KMS-11 (cell line): ENCODE measurements around the gene PDE8B.

Experiments
- H2AFZ ChIP-seq: fragments of 200-600 bp; sonication (generic); 2 replicates; pipeline ENCODE4 v1.6.1; 2016; ENCODE audit warnings: antibody characterized with exemption, mixed run types, low read depth
- H3K27ac ChIP-seq: fragments of 200-600 bp; sonication (generic); 2 replicates; pipeline ENCODE4 v1.6.1; 2016; ENCODE audit warnings: mild to moderate bottlenecking, mixed run types
- H3K27me3 ChIP-seq: fragments of 200-600 bp; sonication (generic); 2 replicates; pipeline ENCODE4 v1.6.1; 2017; ENCODE audit warnings: mild to moderate bottlenecking, low read depth, mixed run types, moderate library complexity; ENCODE audit not compliant: insufficient read depth
- H3K36me3 ChIP-seq: fragments of 200-600 bp; sonication (generic); 2 replicates; pipeline ENCODE4 v1.6.1; 2017; ENCODE audit warnings: mild to moderate bottlenecking, mixed run types; ENCODE audit not compliant: insufficient read depth
- H3K4me1 ChIP-seq: fragments of 200-600 bp; sonication (generic); 2 replicates; pipeline ENCODE4 v1.6.1; 2016; ENCODE audit warnings: mild to moderate bottlenecking, low read depth, mixed run types; ENCODE audit not compliant: poor library complexity, severe bottlenecking
- H3K4me2 ChIP-seq: fragments of 200-600 bp; sonication (generic); 2 replicates; pipeline ENCODE4 v1.7.0; 2016; ENCODE audit warnings: mild to moderate bottlenecking, mixed run types
- H3K4me3 ChIP-seq: fragments of 200-600 bp; sonication (generic); IDR thresholded peaks from 2 replicates; pipeline ENCODE4 v1.6.1; 2017; ENCODE audit warnings: low read depth, low read length, mixed read lengths; ENCODE audit not compliant: insufficient read depth
- H3K79me2 ChIP-seq: fragments of 200-600 bp; sonication (generic); 2 replicates; pipeline ENCODE4 v1.6.1; 2016; ENCODE audit warnings: low read depth, mixed run types; ENCODE audit not compliant: insufficient read depth
- H3K9ac ChIP-seq: fragments of 200-600 bp; sonication (generic); 2 replicates; pipeline ENCODE4 v1.6.1; 2016; ENCODE audit warnings: mild to moderate bottlenecking, mixed run types
- H4K20me1 ChIP-seq: fragments of 200-600 bp; sonication (generic); 2 replicates; pipeline ENCODE4 v1.6.1; 2016; ENCODE audit warnings: mild to moderate bottlenecking, mixed run types; ENCODE audit not compliant: insufficient read depth
- TF ChIP-seq, protein P1 (sequence below): fragments of 200-600 bp; sonication (generic); conservative IDR thresholded peaks from 2 replicates; pipeline ENCODE4 v1.6.1; 2017; ENCODE audit warnings: low read depth, mild to moderate bottlenecking, antibody characterized with exemption, low read length, moderate library complexity, mixed read lengths

The PDE8B gene

DNA sequence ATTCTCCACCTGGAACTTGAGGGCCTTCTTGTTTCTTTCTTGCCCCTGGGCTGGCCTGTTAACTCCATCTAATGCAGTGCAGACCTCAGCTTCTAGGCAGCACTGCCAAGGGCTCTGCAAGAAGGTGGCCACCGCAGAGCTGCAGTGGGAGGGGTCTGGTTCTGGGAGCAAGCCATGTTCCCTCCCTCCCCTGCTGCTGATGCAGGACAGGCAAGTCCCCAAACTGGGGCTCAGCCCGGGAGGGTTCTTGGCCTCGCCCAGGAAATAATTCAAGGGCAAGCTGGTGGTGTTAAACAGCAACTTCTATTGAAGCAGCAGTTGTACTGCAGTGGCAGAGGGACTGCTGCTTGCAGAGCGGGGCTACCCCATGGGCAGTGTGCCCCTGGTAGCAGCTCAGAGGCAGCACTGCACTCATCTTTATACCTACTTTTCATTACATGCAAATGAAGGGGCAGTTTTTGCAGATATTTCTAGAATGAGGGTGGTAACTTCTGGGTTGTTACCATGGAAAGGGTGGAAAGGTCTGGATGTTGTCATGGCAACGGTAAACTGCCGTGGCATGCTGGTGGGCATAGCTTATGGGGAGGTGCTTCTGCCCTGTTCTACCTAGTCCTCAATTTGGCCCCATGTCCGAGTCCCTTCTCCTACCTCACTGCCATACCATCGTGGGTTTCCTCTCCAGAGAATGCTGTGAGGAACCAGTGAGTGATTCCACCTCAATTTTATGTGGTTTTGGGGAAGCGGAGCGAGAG, 199.6 kb downstream of the PDE8B start:
- Histone ChIP-seq H3K4me1 (peaks cover 9% of the 10 kb centered on the region), H3K36me3 (no peaks in the 10 kb centered on the region), H2AFZ (no peak overlapping the region), H3K4me2 (no peak overlapping the region), H4K20me1 (no peaks in the 10 kb centered on the region), H3K79me2 (no peaks in the 10 kb centered on the region), H3K4me3 (no peak overlapping the region), H3K9ac (no peak overlapping the region), H3K27ac (no peak overlapping the region), H3K27me3 (no peaks in the 10 kb centered on the region)
- TF ChIP-seq, protein P1, sequence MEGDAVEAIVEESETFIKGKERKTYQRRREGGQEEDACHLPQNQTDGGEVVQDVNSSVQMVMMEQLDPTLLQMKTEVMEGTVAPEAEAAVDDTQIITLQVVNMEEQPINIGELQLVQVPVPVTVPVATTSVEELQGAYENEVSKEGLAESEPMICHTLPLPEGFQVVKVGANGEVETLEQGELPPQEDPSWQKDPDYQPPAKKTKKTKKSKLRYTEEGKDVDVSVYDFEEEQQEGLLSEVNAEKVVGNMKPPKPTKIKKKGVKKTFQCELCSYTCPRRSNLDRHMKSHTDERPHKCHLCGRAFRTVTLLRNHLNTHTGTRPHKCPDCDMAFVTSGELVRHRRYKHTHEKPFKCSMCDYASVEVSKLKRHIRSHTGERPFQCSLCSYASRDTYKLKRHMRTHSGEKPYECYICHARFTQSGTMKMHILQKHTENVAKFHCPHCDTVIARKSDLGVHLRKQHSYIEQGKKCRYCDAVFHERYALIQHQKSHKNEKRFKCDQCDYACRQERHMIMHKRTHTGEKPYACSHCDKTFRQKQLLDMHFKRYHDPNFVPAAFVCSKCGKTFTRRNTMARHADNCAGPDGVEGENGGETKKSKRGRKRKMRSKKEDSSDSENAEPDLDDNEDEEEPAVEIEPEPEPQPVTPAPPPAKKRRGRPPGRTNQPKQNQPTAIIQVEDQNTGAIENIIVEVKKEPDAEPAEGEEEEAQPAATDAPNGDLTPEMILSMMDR: no peak

DNA sequence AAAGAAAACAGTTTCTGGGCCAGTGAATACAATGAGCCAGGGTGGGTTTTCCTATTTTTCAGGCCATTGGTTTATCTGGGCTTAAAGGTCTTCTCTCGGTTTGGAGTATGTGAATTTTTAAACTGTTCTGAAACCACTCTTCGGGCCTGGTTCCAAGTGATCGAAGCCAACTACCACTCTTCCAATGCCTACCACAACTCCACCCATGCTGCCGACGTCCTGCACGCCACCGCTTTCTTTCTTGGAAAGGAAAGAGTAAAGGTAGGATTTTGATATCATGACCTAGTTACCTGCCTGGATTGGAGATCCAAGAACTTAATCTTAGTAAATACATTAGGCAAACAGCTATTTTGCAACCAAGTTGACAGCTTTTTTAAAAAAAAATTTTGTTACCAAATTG, 202.6 kb downstream of the PDE8B start:
- H3K27ac ChIP-seq: no peak overlapping the region
- H3K4me3 ChIP-seq: no peak overlapping the region
- H3K79me2 ChIP-seq: no peaks in the 10 kb centered on the region
- H3K9ac ChIP-seq: no peak overlapping the region
- TF ChIP-seq, protein P1: no peak
- no peaks in the 10 kb centered on the region for H3K27me3 ChIP-seq
- no peaks in the 10 kb centered on the region for H3K4me1 ChIP-seq
- H2AFZ ChIP-seq: no peak overlapping the region
- no peaks in the 10 kb centered on the region for H3K36me3 ChIP-seq
- no peaks in the 10 kb centered on the region for H4K20me1 ChIP-seq
- H3K4me2 ChIP-seq: no peak overlapping the region

GRCh38 chr5:77418162-77418561, 207.7 kb downstream of the PDE8B start:
- Histone ChIP-seq H2AFZ (no peak overlapping the region), H3K4me1 (no peaks in the 10 kb centered on the region), H3K27me3 (no peaks in the 10 kb centered on the region), H4K20me1 (no peaks in the 10 kb centered on the region), H3K4me3 (no peak overlapping the region), H3K9ac (no peak overlapping the region), H3K79me2 (no peaks in the 10 kb centered on the region), H3K27ac (no peak overlapping the region), H3K36me3 (no peaks in the 10 kb centered on the region), H3K4me2 (no peak overlapping the region)
- TF ChIP-seq, protein P1: no peak

DNA sequence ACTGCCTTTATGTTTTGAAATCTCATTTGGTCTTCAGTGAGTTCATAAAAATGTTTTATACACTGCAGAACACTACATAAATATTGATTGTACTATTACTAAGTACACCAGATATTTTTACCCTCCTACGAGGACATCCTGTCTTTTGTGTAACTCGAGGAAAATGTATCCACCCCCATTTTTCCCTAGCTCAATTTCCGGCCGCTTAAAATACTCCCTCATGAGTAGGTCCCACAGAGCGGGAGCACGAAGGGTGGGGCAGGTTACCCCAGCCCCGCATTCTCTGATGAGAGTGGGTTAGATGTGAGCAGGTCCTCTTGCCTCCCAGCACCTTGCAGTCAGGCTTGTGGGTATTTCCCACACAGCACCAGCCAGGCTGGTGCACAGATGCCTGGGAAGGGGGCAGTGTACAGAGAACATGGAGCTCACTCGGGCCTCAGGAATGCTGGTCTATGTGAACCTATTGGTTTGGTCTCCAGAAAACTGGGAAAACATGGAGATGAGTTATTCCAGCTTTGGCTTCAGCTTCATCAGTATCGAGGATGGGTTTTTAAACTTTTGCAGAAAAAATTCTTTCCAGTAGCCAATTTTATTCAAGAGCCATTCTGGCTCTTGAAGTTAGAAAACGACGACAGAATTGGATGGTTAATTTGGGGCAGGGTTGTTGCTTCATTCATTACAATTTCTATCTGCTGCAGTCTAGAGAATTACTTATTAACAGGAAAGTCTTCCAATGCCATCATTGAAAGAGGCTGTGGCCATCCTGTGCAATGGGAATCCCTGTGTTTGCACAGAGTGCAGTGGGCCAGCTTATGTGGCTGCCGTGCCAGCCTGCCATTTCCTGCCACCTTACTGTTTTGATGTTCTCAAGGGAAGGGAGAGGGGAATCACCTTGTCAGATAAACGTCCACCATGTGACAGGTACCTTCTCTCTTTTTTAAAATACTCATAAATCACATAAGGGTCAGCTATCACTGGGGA, 208.4 kb downstream of the PDE8B start:
- TF ChIP-seq, protein P1: no peak
- Histone ChIP-seq H3K79me2 (no peaks in the 10 kb centered on the region), H3K4me1 (no peaks in the 10 kb centered on the region), H2AFZ (no peak overlapping the region), H3K27me3 (no peaks in the 10 kb centered on the region), H3K4me3 (no peak overlapping the region), H3K27ac (no peak overlapping the region), H3K9ac (no peak overlapping the region), H3K36me3 (no peaks in the 10 kb centered on the region), H3K4me2 (no peak overlapping the region), H4K20me1 (no peaks in the 10 kb centered on the region)
